Measurements from ENCODE around the gene CDKAL1. TPM values are rescaled to one million over a fixed set of nuclear protein-coding genes. Genes with fewer than 3 reads are reported as not detected.

Gene CDKAL1
- total RNA-seq, 1 experiment from 2014 or later: 13.8 TPM

- H3K4me1 ChIP-seq (ENCODE audit: insufficient read depth, low read length): no peaks in the 10 kb centered on the region
- CTCF ChIA-PET: no interaction called here
- no TSS peak for BruUV-seq (replicated peaks)
These were observed 48.6 kb downstream of the CDKAL1 start for GRCh38 chr6:20582586-20583443.

GRCh38 chr6:20583444-20583800 is 49.2 kb downstream of the CDKAL1 start:
- Histone ChIP-seq H3K9me3 (ENCODE audit: low read length) (no peaks in the 10 kb centered on the region), H3K9me2 (replicated peaks; ENCODE audit: low read length) (no peaks in the 10 kb centered on the region), H3F3A (ENCODE audit: low read length, unreplicated experiment) (no peaks in the 10 kb centered on the region), H3K4me2 (ENCODE audit: low read length) (no peak overlapping the region), H3K27me3 (ENCODE audit: low read length) (no peaks in the 10 kb centered on the region), H4K20me1 (ENCODE audit: low read length) (no peaks in the 10 kb centered on the region), H3K27ac (ENCODE audit: low read length) (no peak overlapping the region), H3K79me2 (ENCODE audit: low read length) (no peaks in the 10 kb centered on the region), H2AFZ (ENCODE audit: low read length) (no peak overlapping the region), H3K36me3 (ENCODE audit: low read depth, low read length) (no peaks in the 10 kb centered on the region), H3K4me1 (ENCODE audit: insufficient read depth, low read length) (no peaks in the 10 kb centered on the region), H3K9ac (ENCODE audit: low read length) (no peak overlapping the region), H3K4me3 (ENCODE audit: low read length) (no peak overlapping the region)
- ChIA-PET POLR2A (ENCODE audit: unreplicated experiment) (no interaction called here), CTCF (no interaction called here)
- TF ChIP-seq CTCF (conservative IDR thresholded peaks at IDR 0.05; ENCODE audit: low read depth, low read length): no peak
- TF ChIP-seq EZH2 (IDR thresholded peaks at IDR 0.05; ENCODE audit: low read length, unreplicated experiment): no peak
- TF ChIP-seq EZH2phosphoT487 (IDR thresholded peaks at IDR 0.05; ENCODE audit: borderline replicate concordance, low read length): no peak
- intact Hi-C loops (cut with micrococcal nuclease): loop anchor here (5.0 to 10.0 kb wide), 2 partner anchors 69 to 171 kb away; no protein-coding TSS in a partner anchor
- BruUV-seq (replicated peaks): no TSS peak
- DNase-seq: no peak
- ATAC-seq: no peak

More at GRCh38 chr6:20582586-20583443, 48.6 kb downstream of the CDKAL1 start:
- Histone ChIP-seq H3F3A (ENCODE audit: low read length, unreplicated experiment) (no peaks in the 10 kb centered on the region), H3K27me3 (ENCODE audit: low read length) (no peaks in the 10 kb centered on the region), H4K20me1 (ENCODE audit: low read length) (no peaks in the 10 kb centered on the region), H3K9me3 (ENCODE audit: low read length) (no peaks in the 10 kb centered on the region), H3K4me2 (ENCODE audit: low read length) (no peak overlapping the region), H3K27ac (ENCODE audit: low read length) (no peak overlapping the region), H2AFZ (ENCODE audit: low read length) (no peak overlapping the region), H3K36me3 (ENCODE audit: low read depth, low read length) (no peaks in the 10 kb centered on the region), H3K9ac (ENCODE audit: low read length) (no peak overlapping the region), H3K9me2 (replicated peaks; ENCODE audit: low read length) (no peaks in the 10 kb centered on the region), H3K4me3 (ENCODE audit: low read length) (no peak overlapping the region), H3K79me2 (ENCODE audit: low read length) (no peaks in the 10 kb centered on the region)
- POLR2A ChIA-PET (ENCODE audit: unreplicated experiment): no interaction called here
- no peak for DNase-seq
- ATAC-seq: no peak
- intact Hi-C loops (cut with micrococcal nuclease): loop anchor here (5.0 to 10.0 kb wide), 2 partner anchors 69 to 172 kb away; no protein-coding TSS in a partner anchor
- TF ChIP-seq CTCF (conservative IDR thresholded peaks at IDR 0.05; ENCODE audit: low read depth, low read length) (no peak), EZH2phosphoT487 (IDR thresholded peaks at IDR 0.05; ENCODE audit: borderline replicate concordance, low read length) (no peak)

DNA sequence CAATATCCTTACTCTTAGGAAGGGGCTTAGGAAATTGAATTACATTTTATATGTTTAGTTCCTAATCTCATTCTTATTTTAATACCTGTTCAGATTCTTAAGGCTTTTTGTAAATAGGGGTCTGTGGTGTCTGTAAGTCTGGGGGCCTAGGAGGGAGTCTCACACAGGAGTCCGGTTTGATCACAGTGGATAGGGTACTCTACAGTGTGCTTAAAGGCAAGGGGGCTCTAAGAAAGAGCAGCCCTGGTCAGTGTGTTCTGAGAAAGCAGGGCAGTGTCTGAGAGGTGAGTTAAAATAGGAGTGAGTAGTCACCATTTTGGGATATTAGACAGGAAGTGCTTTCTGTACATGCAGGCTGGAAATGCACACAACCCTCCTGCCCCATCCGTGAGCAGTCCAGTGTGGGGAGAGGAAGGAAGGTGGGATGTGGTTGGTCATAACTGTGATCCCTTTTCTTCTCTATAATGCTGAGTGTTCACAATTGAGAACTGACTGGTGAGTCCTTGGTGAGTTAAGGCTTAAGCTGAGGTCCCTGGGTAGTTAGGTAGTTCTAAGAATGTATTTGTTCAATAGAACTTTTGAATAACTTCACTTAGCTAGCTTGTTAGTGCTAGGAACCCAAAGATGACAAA is 50.0 kb downstream of the CDKAL1 start:
- H2AFZ ChIP-seq (ENCODE audit: low read length): no peak overlapping the region
- CTCF ChIA-PET: no interaction called here

More for the DNA sequence above, 50.0 kb downstream of the CDKAL1 start:
- ATAC-seq (no peak), DNase-seq (no peak)
- no peak overlapping the region for H3K9ac ChIP-seq (ENCODE audit: low read length)
- no peaks in the 10 kb centered on the region for H3K79me2 ChIP-seq (ENCODE audit: low read length)
- H3K9me2 ChIP-seq (replicated peaks; ENCODE audit: low read length): no peaks in the 10 kb centered on the region
- H3K4me2 ChIP-seq (ENCODE audit: low read length): no peak overlapping the region
- BruUV-seq (replicated peaks): no TSS peak
- no peaks in the 10 kb centered on the region for H3K9me3 ChIP-seq (ENCODE audit: low read length)
- no peaks in the 10 kb centered on the region for H3K27me3 ChIP-seq (ENCODE audit: low read length)
- no peaks in the 10 kb centered on the region for H3K36me3 ChIP-seq (ENCODE audit: low read depth, low read length)
- H3F3A ChIP-seq (ENCODE audit: low read length, unreplicated experiment): no peaks in the 10 kb centered on the region
- peaks cover 4% of the 10 kb centered on the region; the same call in 1 of the 2 replicates for H3K4me1 ChIP-seq (ENCODE audit: insufficient read depth, low read length)
- no peaks in the 10 kb centered on the region for H4K20me1 ChIP-seq (ENCODE audit: low read length)
- POLR2A ChIA-PET (ENCODE audit: unreplicated experiment): no interaction called here
- TF ChIP-seq EZH2 (IDR thresholded peaks at IDR 0.05; ENCODE audit: low read length, unreplicated experiment): no peak
- no peak for TF ChIP-seq CTCF (conservative IDR thresholded peaks at IDR 0.05; ENCODE audit: low read depth, low read length)
- TF ChIP-seq EZH2phosphoT487 (IDR thresholded peaks at IDR 0.05; ENCODE audit: borderline replicate concordance, low read length): no peak
- no peak overlapping the region for H3K27ac ChIP-seq (ENCODE audit: low read length)
- intact Hi-C loops (cut with micrococcal nuclease): loop anchor here (5.0 to 10.0 kb wide), 2 partner anchors 68 to 171 kb away; no protein-coding TSS in a partner anchor
- no peak overlapping the region for H3K4me3 ChIP-seq (ENCODE audit: low read length)
